NCI-H2029 treated with DMSO at 0.1 percent for 48 hours (cell line): ENCODE data around the gene B3GAT3.
"Not testable (repeated sequence)": the region's sequence is repeated elsewhere in the genome, so short reads cannot be mapped to it uniquely, and the experiment has no call there.

Experiments used
- DNase-seq: peaks from one replicate; lab custom pipeline; 2025; lab: John Stamatoyannopoulos, UW

Gene B3GAT3

DNA sequence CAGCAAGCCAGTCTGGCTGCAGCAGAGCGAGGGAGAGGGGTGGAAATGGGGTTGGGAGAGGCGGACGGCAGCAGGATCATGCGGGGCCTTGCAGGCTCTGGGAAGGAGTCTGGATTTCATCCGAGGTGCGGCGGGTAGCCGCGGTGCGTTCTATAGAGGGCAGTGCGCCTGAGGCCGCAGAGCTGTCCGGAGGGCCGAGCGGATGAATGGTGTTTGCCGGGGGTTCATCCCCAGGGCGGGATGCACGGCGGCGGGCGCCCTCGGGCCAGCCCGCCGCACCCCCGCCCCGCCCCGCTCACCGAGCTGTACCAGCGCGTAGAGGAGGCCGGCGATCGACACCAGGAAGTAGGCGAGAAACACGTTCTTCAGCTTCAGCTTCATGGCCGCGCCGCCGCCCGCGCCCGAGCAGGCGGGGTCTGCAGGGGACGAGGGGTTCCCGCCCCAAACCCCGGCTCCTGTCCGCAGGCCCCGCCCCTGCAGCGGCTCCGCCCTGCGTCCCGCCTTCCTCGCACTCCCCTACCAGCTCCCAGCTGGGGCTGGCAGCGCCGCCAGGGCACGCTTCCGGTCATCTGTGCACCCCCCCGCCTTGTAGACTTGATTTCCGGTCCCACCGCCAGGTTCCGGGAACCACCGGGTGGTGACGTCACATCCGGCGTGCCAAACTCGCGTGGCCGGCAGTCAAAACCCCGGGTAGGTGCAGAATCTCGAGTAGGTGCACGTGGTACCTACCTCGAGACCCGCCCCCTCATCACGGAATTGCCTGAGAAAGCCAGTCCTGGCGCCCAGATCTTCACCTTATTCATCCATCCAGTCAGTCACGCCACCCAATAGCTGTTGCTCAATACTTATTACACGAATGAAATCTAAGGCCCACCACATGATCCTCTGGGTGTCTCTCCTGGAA lies at the start of gene B3GAT3:
Gene B3GAT3 (minus strand): TSS at position 420 of the 904 bp plus-strand sequence. CDS start 39 bp downstream, at position 381.
- peak; percentile 99 for DNase-seq

DNA sequence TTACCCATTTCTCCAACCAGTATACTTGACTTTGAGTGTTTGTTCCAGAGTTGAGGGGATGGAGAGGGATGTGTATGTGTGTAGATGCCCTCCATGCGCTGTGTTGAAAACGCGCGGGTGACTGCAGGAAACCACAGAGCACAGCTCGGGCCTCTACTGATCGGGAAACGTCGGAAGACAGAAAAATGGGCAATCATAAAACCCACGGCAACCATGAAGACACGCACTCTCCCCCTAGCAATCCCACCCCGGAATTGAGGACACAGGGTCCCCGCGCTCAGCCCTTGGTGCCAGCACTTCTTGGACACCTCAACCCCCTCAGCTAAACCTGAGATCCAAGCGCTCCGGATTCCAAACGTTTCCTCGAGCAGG lies 49.4 kb upstream of the B3GAT3 start:
- peak; percentile 66 for DNase-seq

DNA sequence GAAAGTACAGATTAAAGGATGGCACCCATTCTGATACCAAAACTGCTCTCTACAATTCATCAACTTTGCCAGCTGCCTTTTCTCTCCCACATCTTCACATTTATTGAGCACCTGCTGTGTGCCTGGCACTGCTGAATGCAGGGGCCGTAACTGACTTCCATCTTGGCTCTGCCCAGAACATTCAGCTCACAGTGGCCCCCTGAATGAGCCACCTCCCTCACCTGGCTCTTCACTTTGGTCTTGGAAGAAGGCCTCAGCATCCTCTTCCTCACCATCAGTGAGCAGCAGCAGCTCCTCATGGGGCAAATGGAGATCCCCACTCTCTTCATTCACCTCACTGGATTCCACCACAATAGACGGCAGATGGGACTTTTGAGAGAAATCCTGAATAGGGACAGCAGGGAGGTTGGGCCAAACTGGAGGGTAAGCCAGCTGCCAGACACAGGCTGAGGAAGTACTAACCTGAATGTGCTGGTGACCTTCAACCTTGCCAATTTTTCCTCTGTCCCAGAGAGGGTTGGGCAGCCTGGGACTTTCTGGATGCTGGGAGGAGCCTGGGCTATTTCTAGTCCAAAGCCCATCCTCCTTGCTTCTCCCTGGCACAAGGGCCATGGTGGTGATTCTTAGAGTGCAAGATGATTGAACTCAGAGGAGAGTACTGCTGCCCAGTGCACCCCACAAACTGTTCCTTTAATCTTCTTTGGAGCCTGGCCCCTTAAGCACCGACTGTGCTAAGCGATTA lies 47.8 kb upstream of the B3GAT3 start:
- no peak for DNase-seq

DNA sequence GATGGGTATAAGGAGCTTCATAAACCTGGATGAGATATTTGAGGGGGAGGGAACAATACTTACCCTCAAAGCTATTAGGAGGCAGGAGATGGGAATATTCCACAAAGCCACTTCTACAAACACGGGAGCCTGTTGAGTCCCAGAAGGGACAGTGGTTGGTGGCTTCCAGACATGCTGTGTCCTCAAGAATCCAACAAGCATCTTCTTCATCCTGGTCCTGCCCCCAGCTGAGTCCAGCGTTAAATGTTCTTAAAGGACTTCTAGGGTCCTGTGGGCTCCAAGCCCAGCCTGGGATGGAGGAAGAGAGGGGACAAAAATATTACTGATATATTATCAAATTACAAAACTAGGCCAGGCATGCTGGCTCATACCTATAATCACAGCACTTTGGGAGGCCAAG lies 45.7 kb upstream of the B3GAT3 start:
- DNase-seq = no peak

DNA sequence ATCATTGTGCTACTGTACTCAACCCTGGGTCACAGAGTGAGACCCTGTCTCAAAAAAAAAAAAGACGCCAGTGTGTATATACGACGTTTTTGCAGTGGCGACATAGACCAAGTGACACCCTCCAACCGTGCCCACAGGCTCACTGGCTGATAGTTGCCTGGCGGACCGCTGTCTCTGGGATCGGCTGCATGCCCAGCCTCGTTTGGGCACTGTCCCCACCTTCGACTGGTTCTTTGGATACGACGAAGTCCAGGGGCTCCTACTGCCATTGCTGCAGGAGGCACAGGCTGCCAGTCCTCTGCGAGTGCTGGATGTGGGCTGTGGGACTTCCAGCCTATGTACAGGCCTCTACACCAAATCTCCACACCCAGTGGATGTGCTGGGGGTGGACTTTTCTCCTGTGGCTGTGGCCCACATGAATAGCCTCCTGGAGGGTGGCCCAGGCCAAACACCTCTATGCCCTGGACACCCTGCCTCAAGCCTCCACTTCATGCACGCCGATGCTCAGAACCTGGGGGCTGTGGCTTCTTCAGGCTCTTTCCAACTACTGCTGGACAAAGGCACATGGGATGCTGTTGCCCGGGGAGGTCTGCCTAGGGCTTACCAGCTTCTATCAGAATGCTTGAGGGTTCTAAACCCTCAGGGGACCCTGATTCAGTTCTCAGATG lies 44.6 kb upstream of the B3GAT3 start:
- no peak for DNase-seq

DNA sequence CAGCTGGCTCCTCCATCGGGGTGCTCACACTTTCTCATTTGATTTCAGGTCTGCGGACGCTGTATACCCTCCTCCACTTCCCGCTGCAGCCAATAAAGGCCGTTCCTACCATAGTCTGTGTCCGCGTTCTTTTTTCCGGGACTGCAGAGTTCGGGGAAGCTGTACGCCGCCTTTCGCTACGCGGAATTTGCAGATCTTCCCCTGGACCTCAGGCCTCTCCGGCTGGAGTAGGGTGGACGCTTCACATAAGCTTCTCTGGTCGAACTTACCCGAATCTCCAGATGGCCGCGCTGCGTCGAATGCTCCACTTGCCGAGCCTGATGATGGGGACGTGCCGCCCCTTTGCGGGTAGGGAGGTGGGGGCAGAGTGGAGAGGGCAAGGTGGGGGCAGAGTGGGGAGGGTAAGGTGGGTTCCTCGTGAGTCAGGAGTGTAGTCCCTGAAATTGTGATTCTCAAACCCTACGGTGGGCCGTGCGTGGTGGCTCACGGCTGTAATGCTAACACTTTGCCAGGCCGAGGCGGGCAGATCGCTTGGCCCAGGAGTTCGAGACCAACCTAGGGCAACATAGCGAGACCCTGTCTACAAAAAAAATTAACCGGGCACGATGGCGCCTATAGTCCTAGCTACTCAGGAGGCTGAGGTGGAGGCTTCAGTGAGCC lies 43.9 kb upstream of the B3GAT3 start:
- DNase-seq = no peak

DNA sequence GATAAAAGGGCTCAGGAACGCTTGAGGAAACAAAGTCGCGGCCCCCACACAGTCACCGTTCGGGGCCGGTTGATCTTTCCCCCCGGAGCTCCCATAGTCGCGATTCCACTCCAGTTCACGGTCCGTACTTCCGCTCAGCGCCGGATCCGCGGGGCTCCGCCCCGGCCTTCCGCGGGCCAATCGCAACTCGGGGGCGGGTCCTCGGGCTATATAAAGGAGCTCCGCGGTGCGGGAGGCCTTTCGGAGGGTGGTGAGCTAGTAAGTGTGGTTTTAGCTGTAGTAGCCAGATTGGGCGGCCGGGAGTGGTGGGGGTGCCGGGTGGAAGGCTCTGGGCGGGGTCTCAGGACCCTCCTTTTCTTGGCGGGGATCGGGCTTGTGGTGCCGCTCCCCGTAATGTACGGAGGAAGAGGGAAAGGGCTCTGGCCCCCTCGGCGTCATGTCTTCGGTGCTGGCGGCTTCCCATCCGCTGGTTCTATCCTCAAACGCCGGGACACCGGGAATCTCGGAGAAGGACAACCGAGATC lies 43.4 kb upstream of the B3GAT3 start, which contains the start of the genes C11orf98 and CSKMT:
Gene C11orf98 (minus strand): TSS at position 136 of the 524 bp plus-strand sequence. CDS start 41 bp downstream, at position 95.
Gene CSKMT (plus strand): TSS at position 238 of the 524 bp plus-strand sequence. CDS start 568 bp downstream, outside the sequence.
- DNase-seq = peak; percentile 70

DNA sequence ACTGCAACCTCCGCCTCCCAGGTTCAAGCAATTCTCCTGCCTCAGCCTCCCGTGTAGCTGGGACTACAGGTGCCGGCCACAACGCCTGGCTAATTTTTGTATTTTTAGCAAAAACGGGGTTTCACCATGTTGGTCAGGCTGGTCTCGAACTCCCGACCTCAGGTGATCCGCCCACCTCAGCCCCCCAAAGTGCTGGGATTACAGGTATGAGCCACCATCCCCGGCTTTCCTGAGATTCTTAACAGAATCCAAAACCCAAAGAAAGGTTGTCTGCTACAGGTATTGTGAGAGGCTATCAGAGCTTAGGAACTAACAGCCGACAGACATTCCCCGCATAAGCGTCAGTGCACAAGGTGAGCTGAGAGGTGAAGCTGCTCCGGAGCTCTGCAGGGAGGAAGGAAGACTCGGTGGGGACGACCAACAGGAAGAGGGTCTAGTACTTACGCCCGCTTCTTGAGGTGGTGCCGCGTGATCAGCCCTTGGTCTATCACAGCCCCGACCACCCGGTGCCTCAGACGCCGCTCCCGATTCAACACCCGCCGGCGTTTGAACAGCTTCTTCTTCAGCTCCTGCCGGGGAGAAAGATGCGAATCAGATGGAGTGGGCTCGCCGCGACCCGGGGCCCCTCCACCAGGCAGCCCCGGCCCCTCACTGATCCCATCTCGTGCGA lies 42.8 kb upstream of the B3GAT3 start:
- DNase-seq = peak; percentile 24

DNA sequence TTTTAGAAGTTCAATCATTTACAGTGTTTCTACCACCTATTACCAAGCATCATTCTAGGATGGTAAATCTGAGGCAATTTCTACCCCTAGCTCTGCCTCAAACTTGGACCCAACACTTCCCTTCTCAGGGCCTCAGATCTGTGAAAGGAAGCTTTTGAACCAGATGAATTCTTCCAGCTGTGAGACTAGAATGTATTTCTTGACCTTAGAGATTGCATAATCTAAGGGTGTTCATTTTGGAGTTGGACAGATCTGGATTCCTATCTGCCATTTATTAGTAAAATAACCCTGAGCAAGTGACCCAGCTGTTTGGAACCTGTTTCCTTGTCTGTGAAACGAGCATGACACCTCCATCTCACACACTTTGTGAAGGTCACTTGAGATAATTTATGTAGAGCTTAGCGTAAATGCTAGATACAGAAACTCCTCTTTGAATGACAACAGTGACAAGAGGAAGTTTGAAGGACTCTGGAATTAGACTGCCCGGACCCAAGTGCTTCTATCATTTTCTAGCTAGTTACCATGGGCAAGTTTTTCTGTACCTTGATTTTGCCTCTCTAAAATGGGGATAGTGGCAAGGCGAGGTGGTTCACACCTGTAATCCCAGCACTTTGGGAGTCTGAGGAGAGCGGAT lies 35.1 kb upstream of the B3GAT3 start:
- no peak for DNase-seq

DNA sequence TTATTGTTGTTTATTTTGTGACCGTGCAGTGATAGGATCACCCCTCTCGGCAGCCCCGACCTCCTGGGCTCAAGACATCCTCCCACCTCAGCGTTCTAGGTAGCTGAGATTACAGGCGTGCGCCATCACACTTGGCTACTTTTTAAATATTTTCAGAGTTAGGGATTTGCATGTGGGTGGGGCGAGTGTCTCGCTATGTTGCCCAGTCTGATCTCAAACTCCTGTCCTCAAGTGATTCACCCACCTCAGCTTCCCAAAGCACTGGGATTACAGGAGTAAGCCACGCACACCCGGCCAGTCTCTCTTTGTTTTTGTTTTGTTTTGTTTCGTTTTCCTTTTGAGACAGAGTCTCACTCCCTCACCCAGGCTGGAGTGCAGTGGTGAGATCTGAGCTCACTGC lies 32.5 kb upstream of the B3GAT3 start:
- no peak for DNase-seq

DNA sequence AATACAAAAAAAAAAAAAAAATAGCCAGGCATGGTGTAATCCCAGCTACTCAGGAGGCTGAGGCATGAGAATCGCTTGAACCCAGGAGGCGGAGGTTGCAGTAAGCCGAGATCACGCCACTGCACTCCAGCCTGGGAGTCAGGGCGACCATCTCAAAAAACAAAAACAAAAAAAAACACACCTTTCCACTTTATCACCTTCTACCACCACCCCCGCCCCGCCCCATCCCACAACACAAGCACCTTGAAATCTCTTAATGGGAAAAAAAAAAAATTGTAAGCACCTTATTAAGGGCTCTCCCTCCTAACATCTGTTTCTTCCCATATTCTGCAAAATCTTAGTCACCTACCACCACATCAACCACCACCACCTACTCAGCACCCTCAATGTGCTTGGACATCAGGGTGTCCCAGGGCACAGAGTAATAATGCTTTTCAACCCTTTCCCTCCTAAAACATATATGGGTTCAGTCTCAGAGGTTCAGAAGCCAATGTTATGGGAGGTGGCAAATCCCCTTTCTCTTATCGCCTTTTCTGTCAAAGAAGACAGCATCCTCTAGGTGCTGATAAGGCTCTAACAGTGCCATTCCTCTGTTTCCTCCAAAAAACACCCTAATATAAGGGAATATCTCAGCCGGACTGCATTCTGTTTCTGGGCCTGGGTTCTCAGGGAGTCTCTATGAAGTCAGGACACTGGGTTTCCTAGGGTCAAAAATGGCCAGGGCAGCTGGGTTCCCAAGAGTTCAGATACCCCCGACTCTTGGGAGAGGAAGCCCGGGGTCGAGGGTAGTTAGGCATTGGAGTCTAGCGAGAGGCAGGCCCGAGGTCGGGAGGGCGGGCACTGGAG lies 30.6 kb upstream of the B3GAT3 start:
- DNase-seq = no peak

DNA sequence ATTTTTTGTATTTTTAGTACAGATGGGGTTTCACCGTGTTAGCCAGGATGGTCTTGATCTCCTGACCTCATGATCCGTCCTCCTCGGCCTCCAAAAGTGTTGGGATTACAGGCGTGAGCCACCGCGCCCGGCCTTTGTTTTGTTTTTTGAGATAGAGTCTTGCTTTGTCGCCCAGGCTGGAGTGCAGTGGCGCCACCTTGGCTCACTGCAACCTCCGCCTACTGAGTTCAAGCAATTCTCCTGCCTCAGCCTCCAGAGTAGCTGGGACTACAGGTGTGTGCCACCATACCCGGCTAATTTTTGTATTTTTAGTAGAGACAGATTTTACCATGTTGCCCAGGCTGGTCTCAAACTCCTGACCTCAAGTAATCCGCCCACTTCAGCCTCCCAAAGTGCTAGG lies 28.5 kb upstream of the B3GAT3 start:
- DNase-seq = not testable (repeated sequence)

DNA sequence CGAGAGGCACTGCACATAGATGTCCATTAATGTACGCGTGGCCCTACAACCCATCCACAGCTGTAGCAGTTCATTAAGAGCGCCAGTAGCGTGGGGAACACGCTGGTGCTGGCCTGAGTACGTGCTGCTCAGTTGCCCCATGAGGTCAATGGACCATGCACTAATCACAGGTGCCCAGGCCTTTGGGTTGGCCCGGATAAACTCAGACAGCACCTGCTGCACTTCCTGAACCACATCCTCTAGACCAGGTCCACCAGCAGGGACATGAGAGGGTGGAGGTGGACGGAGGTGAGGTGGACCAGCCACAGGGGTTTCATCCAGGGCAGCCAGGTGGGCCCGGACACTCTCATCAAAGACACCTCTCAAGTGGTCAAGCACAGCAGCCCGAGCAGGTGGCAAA lies 27.7 kb upstream of the B3GAT3 start:
- no peak for DNase-seq

DNA sequence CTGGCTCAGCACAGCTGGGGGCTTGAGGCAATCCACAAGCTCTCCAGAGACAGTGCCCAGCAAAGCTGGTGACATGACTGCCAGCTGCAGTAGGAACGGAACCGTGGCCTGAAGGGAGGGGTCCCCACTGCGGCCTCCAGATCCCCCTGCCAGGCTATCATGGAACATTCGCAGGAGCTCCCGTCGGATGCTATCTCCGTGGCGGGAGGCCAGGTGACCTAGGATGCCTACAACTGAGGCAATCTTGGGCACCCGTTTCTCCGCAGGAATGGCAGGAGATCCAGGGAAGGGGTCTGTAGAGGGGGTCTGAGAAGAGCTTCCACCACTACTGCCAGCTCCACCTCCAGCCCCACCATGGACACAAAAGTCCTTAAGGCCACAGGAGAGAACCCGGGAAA lies 27.2 kb upstream of the B3GAT3 start:
- no peak for DNase-seq

DNA sequence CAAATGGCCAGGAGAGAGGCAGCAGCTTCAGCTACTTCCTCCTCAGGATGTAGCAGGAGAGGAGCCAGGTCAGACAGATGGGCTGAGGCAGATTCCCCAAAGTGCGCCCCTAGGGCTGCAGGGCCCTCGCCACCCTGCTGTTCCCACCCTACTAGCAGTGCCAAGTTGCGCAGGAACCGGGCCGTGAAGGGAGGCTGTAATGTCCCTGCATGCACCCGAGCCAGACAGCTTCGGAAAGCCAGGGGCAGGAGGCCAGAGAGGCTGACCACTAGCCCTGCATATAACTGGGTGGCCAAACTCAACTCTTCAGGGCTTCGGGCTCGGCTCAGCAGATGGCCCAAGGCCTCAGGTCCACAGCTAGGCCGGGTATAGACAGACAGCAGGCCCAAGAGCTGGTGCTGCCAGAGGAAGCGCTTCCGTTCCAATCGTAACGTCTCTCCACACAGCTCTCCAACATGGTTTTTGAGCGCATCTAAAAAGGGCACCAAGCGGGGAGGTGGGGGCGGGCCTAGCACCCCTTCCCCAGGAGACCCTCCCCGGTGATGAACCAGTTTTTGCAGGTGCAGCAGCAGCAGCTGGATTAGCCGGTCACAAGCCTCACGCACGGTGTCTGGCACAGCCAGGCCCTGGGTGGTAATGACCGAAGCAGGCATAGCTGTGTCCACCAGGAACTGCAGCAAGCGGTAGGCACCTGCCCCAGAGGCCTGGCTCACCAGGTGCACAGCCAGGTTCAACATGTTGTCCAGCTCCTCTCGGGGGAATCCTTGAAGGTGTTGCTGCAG lies 26.6 kb upstream of the B3GAT3 start:
- no peak for DNase-seq

DNA sequence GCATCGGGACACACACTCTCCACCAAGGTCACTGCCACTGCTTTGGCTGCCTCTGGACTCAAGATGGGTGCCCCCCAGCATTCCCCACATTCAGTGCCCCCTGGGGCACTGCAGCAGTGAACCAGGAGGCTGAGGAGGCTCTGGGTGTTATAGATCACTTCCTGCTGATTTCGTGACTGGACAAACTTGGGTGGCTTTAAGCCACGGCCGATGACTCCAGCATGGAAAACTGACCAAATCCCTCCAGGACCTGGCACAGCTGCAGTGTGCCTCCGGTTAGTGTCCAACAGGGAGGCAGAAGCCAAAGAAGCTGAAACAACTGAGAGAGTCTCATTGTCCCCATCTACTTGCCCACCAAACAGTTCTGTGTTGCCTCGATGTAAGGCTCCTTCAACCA lies 25.8 kb upstream of the B3GAT3 start:
- no peak for DNase-seq

DNA sequence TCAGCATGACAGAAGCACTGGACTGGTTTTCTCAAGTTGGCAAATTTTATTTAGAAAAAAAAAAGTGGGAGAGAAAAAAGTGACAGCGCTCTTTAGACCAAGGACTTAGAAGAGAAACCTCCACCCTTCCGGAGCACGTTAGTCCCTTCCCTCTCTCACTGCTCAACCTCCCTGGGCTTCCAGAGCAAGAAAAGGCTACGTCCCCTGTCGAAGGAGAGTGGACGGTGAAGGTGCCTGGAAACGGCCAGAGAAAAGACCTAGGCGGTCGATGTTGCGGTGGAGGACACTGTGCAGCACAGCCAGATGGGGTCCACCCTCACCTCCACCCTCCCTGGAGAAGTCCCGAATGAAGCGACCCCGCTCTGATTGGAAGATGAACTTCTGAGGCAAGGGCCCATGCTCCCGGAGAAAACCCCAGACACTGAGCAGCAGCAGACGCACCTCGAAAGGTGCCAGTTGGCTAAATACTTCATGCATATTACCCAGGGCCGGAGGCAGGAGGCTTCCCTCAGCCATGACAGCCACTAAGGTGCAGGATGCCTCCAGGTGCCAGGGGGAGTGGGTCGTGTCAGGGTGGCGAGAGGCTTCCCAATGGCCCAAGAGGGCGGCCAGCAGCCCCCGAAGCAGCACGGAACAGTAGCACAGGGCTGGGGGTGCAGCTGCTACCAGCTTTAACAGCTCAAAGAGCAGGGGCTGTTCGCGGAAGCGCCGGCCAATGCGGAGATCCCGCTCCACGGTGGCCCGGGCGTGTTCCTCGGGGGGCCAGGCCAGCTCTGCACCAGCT lies 25.2 kb upstream of the B3GAT3 start:
- no peak for DNase-seq
